ENCODE results near the gene BEAN1.
A peak's percentile ranks its signal among the peaks of the same experiment; 100 is the strongest.

BEAN1 gene

GRCh38 chr16:66521951-66522771, 95.1 kb downstream of the BEAN1 start:
- peak; percentile 94 for DNase-seq (ENCODE audit: low spot score)

GRCh38 chr16:66522816-66523590, 95.9 kb downstream of the BEAN1 start:
- DNase-seq (ENCODE audit: low spot score) = no peak

- peak; percentile 65 for DNase-seq (ENCODE audit: low spot score)
Measured at GRCh38 chr16:66523861-66524354, 96.8 kb downstream of the BEAN1 start.

GRCh38 chr16:66524601-66525164, 97.6 kb downstream of the BEAN1 start:
- DNase-seq (ENCODE audit: low spot score) = peak; percentile 33

GRCh38 chr16:66525396-66526180, 98.5 kb downstream of the BEAN1 start:
- DNase-seq (ENCODE audit: low spot score) = no peak

- no peak for DNase-seq (ENCODE audit: low spot score)
Measured at GRCh38 chr16:66528294-66528693, 101.2 kb downstream of the BEAN1 start.

GRCh38 chr16:66529475-66529874, 102.4 kb downstream of the BEAN1 start:
- DNase-seq (ENCODE audit: low spot score) = no peak

All from CD4-positive, alpha-beta T cell treated with Interleukin-15 for 4 hours (primary cell).